ENCODE data around the gene ARID5B. TPM values are rescaled to one million over a fixed set of nuclear protein-coding genes. Genes with fewer than 3 reads are reported as not detected.

Gene ARID5B
- total RNA-seq, 1 donor from 2014 or later: 0.62 TPM

- H3K4me1 Mint-ChIP-seq (ENCODE audit: unreplicated experiment): no peaks in the 10 kb centered on the region
- no peaks in the 10 kb centered on the region for H3K9me3 Mint-ChIP-seq (ENCODE audit: unreplicated experiment)
- H3K27ac Mint-ChIP-seq (ENCODE audit: unreplicated experiment): no peak overlapping the region
- TF ChIP-seq CTCF (IDR thresholded peaks at IDR 0.05; ENCODE audit: unreplicated experiment): no peak
- H3K27me3 Mint-ChIP-seq (ENCODE audit: unreplicated experiment): peaks cover 2% of the 10 kb centered on the region
- DNase-seq (ENCODE audit: low spot score): no peak
- no peaks in the 10 kb centered on the region for H3K36me3 Mint-ChIP-seq (ENCODE audit: low read depth, unreplicated experiment)
- no peak overlapping the region for H3K4me3 Mint-ChIP-seq (ENCODE audit: unreplicated experiment)
These were observed 21.9 kb downstream of the ARID5B start for GRCh38 chr10:61923210-61923949.

- Mint-ChIP-seq H3K9me3 (ENCODE audit: unreplicated experiment) (no peaks in the 10 kb centered on the region), H3K4me1 (ENCODE audit: unreplicated experiment) (no peaks in the 10 kb centered on the region), H3K27ac (ENCODE audit: unreplicated experiment) (no peak overlapping the region), H3K4me3 (ENCODE audit: unreplicated experiment) (no peak overlapping the region), H3K27me3 (ENCODE audit: unreplicated experiment) (peaks cover 2% of the 10 kb centered on the region), H3K36me3 (ENCODE audit: low read depth, unreplicated experiment) (no peaks in the 10 kb centered on the region)
- no peak for TF ChIP-seq CTCF (IDR thresholded peaks at IDR 0.05; ENCODE audit: unreplicated experiment)
- no peak for DNase-seq (ENCODE audit: low spot score)
These were observed 22.4 kb downstream of the ARID5B start for GRCh38 chr10:61923950-61924274.

- no peaks in the 10 kb centered on the region for H3K4me1 Mint-ChIP-seq (ENCODE audit: unreplicated experiment)
- no peaks in the 10 kb centered on the region for H3K27me3 Mint-ChIP-seq (ENCODE audit: unreplicated experiment)
- H3K9me3 Mint-ChIP-seq (ENCODE audit: unreplicated experiment): no peaks in the 10 kb centered on the region
- H3K4me3 Mint-ChIP-seq (ENCODE audit: unreplicated experiment): no peak overlapping the region
- H3K36me3 Mint-ChIP-seq (ENCODE audit: low read depth, unreplicated experiment): no peaks in the 10 kb centered on the region
- no peak for TF ChIP-seq CTCF (IDR thresholded peaks at IDR 0.05; ENCODE audit: unreplicated experiment)
- no peak overlapping the region for H3K27ac Mint-ChIP-seq (ENCODE audit: unreplicated experiment)
- no peak for DNase-seq (ENCODE audit: low spot score)
These were observed 28.1 kb downstream of the ARID5B start for GRCh38 chr10:61929555-61929954.

- no peak for DNase-seq (ENCODE audit: low spot score)
- Mint-ChIP-seq H3K4me1 (ENCODE audit: unreplicated experiment) (no peaks in the 10 kb centered on the region), H3K4me3 (ENCODE audit: unreplicated experiment) (no peak overlapping the region), H3K36me3 (ENCODE audit: low read depth, unreplicated experiment) (no peaks in the 10 kb centered on the region), H3K27me3 (ENCODE audit: unreplicated experiment) (no peaks in the 10 kb centered on the region), H3K27ac (ENCODE audit: unreplicated experiment) (no peak overlapping the region), H3K9me3 (ENCODE audit: unreplicated experiment) (no peaks in the 10 kb centered on the region)
- TF ChIP-seq CTCF (IDR thresholded peaks at IDR 0.05; ENCODE audit: unreplicated experiment): no peak
These were observed 30.3 kb downstream of the ARID5B start for GRCh38 chr10:61931620-61932332.

Measured in endothelial cell (in vitro differentiated cells).